ACC112 (cell line): ENCODE measurements around the gene FTCD.

ENCODE experiments used
- H2AFZ ChIP-seq: fragments of 200-600 bp; sonication (generic); one replicate; pipeline ENCODE4 v1.6.0; 2017; ENCODE audit warnings: antibody characterized with exemption, low read length; ENCODE audit not compliant: unreplicated experiment
- H3K27ac ChIP-seq: fragments of 200-600 bp; sonication (generic); 2 replicates; pipeline ENCODE4 v1.5.1; 2014; ENCODE audit warnings: low read depth, mild to moderate bottlenecking, antibody characterized with exemption, low read length, moderate library complexity
- H3K27me3 ChIP-seq: fragments of 200-600 bp; sonication (generic); 2 replicates; pipeline ENCODE4 v1.6.1; 2014; ENCODE audit warnings: mild to moderate bottlenecking, antibody characterized with exemption, low read length, moderate library complexity, mixed read lengths; ENCODE audit not compliant: insufficient read depth
- H3K36me3 ChIP-seq: fragments of 200-600 bp; sonication (generic); 2 replicates; pipeline ENCODE4 v1.6.1; 2016; ENCODE audit warnings: mild to moderate bottlenecking, antibody characterized with exemption, low read length, moderate library complexity, mixed read lengths; ENCODE audit not compliant: insufficient read depth
- H3K4me1 ChIP-seq: fragments of 200-600 bp; sonication (generic); one replicate; pipeline ENCODE4 v1.6.1; 2016; ENCODE audit warnings: low read length, mixed read lengths; ENCODE audit not compliant: insufficient read depth, unreplicated experiment, control insufficient read depth
- H3K4me3 ChIP-seq: fragments of 200-600 bp; sonication (generic); 2 replicates; pipeline ENCODE4 v1.5.1; 2014; ENCODE audit warnings: mild to moderate bottlenecking, low read depth, low read length
- H3K79me2 ChIP-seq: fragments of 200-600 bp; sonication (generic); one replicate; pipeline ENCODE4 v1.6.0; 2016; ENCODE audit warnings: low read length; ENCODE audit not compliant: control insufficient read depth, unreplicated experiment, insufficient read depth

Gene FTCD

DNA sequence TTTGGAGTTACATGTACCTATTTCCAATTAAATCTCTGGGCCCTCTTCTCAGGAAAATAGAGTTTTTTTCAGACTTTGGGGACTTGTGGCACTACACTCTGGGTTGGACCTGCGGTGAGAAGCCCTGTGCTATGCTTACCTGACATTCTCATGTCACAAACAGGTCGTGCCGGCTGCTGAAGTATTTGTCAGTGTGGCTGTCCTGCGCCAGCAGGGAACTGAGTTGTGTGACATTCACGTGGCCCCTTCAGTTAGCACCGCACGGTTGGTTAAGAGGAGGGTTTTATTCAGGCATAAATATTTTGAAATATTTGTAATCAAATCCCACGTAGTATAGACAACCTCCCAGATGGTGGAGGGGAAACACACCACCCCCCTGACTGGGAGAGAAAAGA lies 63.8 kb downstream of the FTCD start:
- Histone ChIP-seq H3K27me3 (no peaks in the 10 kb centered on the region), H3K27ac (peak overlapping the region; percentile 95), H3K4me1 (peaks cover 20% of the 10 kb centered on the region), H2AFZ (peak overlapping the region; percentile 61), H3K4me3 (peak overlapping the region; percentile 57), H3K36me3 (no peaks in the 10 kb centered on the region; the same call in 1 of the 2 replicates), H3K79me2 (no peaks in the 10 kb centered on the region)

DNA sequence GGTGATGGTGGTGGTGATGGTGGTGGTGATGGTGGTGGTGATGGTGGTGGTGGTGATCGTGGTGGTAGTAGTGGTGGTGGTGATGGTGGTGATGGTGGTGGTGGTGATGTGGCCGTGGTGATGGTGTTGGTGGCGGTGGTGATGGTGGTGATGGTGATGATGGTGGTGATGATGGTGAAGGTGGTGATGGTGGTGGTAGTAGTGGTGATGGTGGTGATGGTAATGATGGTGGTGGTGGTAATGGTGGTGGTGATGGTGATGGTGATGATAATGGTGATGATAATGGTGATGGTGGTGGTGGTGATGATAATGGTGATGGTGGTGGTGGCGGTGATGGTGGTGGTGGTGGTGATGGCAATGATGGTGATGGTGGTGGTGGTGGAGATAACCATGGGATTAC lies 64.3 kb downstream of the FTCD start:
- no peaks in the 10 kb centered on the region for H3K79me2 ChIP-seq
- H3K27ac ChIP-seq = peak overlapping the region; percentile 95
- no peak overlapping the region for H3K4me3 ChIP-seq
- no peaks in the 10 kb centered on the region for H3K27me3 ChIP-seq
- peaks cover 15% of the 10 kb centered on the region for H3K4me1 ChIP-seq
- no peaks in the 10 kb centered on the region; the same call in 1 of the 2 replicates for H3K36me3 ChIP-seq
- no peak overlapping the region for H2AFZ ChIP-seq

DNA sequence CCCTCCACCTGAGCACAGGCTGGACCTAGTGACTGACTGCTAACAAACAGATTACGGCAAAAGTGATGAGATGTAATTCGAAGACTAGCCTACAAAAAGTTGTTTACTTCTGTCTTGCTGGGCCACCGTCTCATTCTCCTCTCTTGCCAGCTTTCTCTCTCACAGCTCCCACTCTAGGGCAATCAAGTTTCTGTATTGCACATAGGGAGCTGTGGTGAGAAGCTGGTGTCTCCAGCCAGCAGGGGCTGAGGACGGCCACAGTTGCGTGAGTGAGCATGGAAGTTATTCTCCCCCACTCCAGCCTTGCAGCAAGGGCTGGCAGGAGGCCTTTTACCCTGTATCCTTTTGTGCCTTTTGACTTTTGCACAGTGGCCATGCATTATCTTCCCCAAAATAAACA lies 66.1 kb downstream of the FTCD start:
- no peak overlapping the region for H3K4me3 ChIP-seq
- H3K27me3 ChIP-seq = no peaks in the 10 kb centered on the region
- H3K79me2 ChIP-seq = no peaks in the 10 kb centered on the region
- H3K4me1 ChIP-seq = peaks cover 15% of the 10 kb centered on the region
- no peaks in the 10 kb centered on the region; the same call in 1 of the 2 replicates for H3K36me3 ChIP-seq
- no peak overlapping the region for H3K27ac ChIP-seq
- no peak overlapping the region for H2AFZ ChIP-seq

DNA sequence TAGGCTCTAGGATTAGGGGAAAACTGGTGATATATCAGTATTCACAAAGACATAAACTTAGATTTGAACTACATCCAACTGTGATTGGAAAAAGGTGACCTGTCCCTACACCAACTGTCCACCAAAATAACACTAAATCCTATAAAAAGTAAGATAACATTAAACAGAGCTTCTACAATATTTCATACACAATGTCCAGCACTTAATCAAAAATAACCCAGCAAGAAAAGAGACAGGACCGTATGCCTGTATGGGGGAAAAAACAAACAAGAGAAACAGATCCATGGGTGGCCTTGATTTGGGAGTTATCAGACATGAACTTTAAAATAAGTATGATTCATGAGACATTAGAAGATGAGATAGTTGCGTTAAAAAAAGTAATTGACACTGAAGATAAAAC lies 67.2 kb downstream of the FTCD start:
- H3K27ac ChIP-seq = no peak overlapping the region
- H3K79me2 ChIP-seq = no peaks in the 10 kb centered on the region
- H3K36me3 ChIP-seq = no peaks in the 10 kb centered on the region; the same call in 1 of the 2 replicates
- peaks cover 15% of the 10 kb centered on the region for H3K4me1 ChIP-seq
- no peaks in the 10 kb centered on the region for H3K27me3 ChIP-seq
- H2AFZ ChIP-seq = no peak overlapping the region
- no peak overlapping the region for H3K4me3 ChIP-seq

DNA sequence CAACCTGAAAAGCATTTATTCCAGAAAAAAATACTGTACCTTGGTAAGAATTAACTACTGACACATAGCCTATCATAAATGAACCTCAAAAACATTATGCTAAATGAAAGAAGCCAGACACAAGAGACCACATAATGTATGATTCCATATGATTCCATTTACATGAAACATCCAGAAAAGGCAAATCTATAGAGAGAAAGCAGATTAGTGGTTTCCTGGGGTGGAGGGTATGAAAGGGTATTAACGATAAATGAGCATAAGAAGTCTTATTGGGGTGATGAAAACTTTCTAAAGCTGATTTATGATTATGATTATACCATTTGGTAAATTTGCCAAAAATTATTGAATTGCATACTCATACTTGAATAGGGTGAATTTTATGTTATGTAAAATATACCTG lies 67.7 kb downstream of the FTCD start:
- Histone ChIP-seq H3K4me3 (no peak overlapping the region), H2AFZ (no peak overlapping the region), H3K27me3 (no peaks in the 10 kb centered on the region), H3K27ac (no peak overlapping the region), H3K4me1 (peaks cover 10% of the 10 kb centered on the region), H3K36me3 (no peaks in the 10 kb centered on the region; the same call in 1 of the 2 replicates), H3K79me2 (no peaks in the 10 kb centered on the region)
